ENCODE measurements around the gene ZNF391. TPM values are rescaled to one million over a fixed set of nuclear protein-coding genes. Genes with fewer than 3 reads are reported as not detected.

Gene ZNF391
- total and polyA plus RNA-seq, 3 donors from 2014 or later: 11.8 to 13.1 (median 12.5) TPM

DNA sequence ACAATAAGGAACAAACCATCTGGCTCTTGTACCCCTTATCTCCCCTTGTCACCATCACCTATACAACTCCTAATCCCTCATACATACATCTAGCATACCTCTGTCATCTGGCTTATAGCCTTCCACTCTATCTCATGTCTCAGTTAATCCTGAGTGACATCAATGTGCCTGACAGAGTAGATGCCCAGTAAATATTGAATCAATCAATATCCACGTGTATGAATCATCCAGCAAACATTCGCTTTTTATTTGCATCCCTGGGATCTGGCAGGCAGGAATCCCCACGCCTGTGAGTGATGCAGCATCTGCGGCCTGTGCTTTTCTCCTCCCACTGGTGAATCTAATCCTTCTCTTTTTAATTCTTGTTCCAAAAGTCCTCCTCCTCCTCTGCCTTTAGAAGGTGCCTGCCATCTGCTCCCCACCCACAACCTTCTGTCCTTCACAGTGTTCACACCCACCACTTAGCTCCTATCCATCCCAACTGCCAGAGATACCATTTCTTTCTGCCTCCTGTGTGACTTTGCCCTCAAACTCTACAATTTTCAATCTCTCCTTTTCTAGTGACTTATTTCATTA is 37.6 kb downstream of the ZNF391 start:
- WGBS, 2 donors: 63 to 83% methylated on average over 4 of the region's 4 CpGs
- Histone ChIP-seq H3K36me3 (ENCODE audit: low read depth, missing control alignments) (no peaks in the 10 kb centered on the region), H3K27ac (no peak overlapping the region), H3K9me3 (no peaks in the 10 kb centered on the region), H3K4me3 (no peak overlapping the region), H3K27me3 (no peaks in the 10 kb centered on the region), H3K4me1 (no peaks in the 10 kb centered on the region)
- intact Hi-C loops (cut with DNase I; ENCODE audit: low total_unique reads): no loop called here
- TF ChIP-seq POLR2A (IDR thresholded peaks at IDR 0.05): no peak
- TF ChIP-seq, protein P1, sequence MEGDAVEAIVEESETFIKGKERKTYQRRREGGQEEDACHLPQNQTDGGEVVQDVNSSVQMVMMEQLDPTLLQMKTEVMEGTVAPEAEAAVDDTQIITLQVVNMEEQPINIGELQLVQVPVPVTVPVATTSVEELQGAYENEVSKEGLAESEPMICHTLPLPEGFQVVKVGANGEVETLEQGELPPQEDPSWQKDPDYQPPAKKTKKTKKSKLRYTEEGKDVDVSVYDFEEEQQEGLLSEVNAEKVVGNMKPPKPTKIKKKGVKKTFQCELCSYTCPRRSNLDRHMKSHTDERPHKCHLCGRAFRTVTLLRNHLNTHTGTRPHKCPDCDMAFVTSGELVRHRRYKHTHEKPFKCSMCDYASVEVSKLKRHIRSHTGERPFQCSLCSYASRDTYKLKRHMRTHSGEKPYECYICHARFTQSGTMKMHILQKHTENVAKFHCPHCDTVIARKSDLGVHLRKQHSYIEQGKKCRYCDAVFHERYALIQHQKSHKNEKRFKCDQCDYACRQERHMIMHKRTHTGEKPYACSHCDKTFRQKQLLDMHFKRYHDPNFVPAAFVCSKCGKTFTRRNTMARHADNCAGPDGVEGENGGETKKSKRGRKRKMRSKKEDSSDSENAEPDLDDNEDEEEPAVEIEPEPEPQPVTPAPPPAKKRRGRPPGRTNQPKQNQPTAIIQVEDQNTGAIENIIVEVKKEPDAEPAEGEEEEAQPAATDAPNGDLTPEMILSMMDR (IDR thresholded peaks at IDR 0.05): no peak
- no peak for DNase-seq

DNA sequence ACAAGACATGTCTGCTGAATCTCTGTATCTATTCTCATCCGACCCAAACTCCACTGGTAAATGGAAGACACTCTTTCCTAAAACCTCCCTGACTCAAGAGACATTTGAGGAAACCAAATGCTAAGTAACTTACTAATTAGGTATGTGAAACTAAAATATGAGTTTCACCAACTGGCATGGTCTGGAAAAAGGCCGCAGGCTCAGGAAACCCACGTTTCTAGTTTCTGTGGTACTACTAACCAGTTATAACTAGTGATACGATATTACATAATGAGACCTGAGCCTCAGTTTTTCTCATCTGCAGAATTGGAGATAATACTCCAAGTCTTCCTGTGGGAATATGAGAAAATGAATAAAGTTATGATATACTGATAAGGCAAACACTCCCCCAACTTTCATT is 39.9 kb downstream of the ZNF391 start:
- intact Hi-C loops (cut with DNase I; ENCODE audit: low total_unique reads): no loop called here
- Histone ChIP-seq H3K27me3 (no peaks in the 10 kb centered on the region), H3K9me3 (no peaks in the 10 kb centered on the region), H3K4me3 (no peak overlapping the region), H3K4me1 (no peaks in the 10 kb centered on the region), H3K27ac (no peak overlapping the region), H3K36me3 (ENCODE audit: low read depth, missing control alignments) (no peaks in the 10 kb centered on the region)
- TF ChIP-seq POLR2A (IDR thresholded peaks at IDR 0.05): no peak
- TF ChIP-seq, protein P1 (IDR thresholded peaks at IDR 0.05): no peak
- 84% methylated on average over 4 of the region's 4 CpGs for WGBS, 2 donors
- DNase-seq: no peak

DNA sequence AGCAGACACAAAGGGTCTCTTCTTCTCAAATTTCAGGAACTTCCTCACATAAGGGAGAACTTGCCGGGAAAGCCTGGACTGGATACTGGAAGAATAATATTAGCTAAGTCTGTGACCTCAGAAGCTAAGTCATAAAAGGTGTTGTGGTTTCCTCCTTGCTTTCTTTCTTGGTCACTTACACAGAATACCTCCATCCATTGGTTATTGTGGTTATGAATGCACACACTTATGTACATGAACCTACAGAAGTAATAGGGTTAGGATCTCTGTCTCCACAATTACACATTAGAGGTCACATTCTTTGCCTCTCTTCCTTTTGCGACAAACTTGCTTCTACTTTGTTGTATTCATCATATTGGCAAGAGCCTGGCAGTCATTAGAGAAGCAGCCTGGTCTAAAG is 40.4 kb downstream of the ZNF391 start:
- no peaks in the 10 kb centered on the region for H3K9me3 ChIP-seq
- H3K4me3 ChIP-seq: no peak overlapping the region
- no peak overlapping the region for H3K27ac ChIP-seq
- no peaks in the 10 kb centered on the region for H3K4me1 ChIP-seq
- DNase-seq: no peak
- intact Hi-C loops (cut with DNase I; ENCODE audit: low total_unique reads): no loop called here
- H3K27me3 ChIP-seq: no peaks in the 10 kb centered on the region
- no peaks in the 10 kb centered on the region for H3K36me3 ChIP-seq (ENCODE audit: low read depth, missing control alignments)
- TF ChIP-seq, protein P1 (IDR thresholded peaks at IDR 0.05): no peak
- TF ChIP-seq POLR2A (IDR thresholded peaks at IDR 0.05): no peak
- WGBS, 2 donors: 91 to 93% methylated on average over 2 of the region's 2 CpGs

DNA sequence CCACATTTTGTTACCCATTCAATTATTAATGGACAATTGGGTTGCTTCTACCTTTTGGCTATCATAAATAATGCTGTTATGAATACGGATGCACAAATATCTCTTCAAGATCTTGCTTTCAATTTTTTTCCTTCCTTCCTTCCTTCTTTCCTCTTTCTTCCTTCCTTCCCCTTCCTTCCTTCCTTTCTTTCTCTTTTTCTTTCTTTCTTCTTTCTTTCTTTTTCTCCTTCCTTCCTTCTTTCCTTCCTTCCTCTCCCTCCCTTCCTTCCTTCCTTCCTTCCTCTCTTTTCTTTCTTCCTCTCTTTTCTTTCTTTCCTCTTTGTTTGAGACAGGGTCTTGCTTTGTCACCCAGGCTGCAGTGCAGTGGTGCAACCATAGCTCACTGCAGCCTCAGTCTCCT is 45.2 kb downstream of the ZNF391 start:
- Histone ChIP-seq H3K4me3 (no peak overlapping the region), H3K27me3 (no peaks in the 10 kb centered on the region), H3K36me3 (ENCODE audit: low read depth, missing control alignments) (no peaks in the 10 kb centered on the region), H3K9me3 (no peaks in the 10 kb centered on the region), H3K27ac (no peak overlapping the region), H3K4me1 (no peaks in the 10 kb centered on the region)
- WGBS, 2 donors: 82 to 84% methylated on average over 1 of the region's 1 CpG
- no peak for DNase-seq
- TF ChIP-seq POLR2A (IDR thresholded peaks at IDR 0.05): no peak
- TF ChIP-seq, protein P1 (IDR thresholded peaks at IDR 0.05): no peak
- intact Hi-C loops (cut with DNase I; ENCODE audit: low total_unique reads): no loop called here

DNA sequence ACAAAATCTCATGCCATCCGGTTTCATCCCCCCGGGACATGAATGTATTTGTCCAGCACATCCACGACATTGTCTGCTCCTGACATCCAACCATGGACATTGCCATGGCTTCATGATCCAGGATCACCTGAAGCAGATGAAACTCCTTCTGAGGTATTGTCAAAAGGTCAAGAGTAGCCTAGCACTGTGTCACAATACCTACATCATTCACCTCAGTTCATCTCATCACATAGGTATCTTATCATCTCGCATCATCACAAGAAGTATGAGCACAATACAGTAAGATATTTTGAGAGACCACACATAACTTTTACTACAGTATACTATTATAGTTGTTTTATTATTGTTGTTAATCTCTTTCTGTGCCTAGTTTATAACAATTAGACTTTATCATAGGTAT is 50.8 kb downstream of the ZNF391 start:
- no peaks in the 10 kb centered on the region for H3K36me3 ChIP-seq (ENCODE audit: low read depth, missing control alignments)
- 93 to 96% methylated on average over 4 of the region's 4 CpGs for WGBS, 2 donors
- H3K4me3 ChIP-seq: no peak overlapping the region
- TF ChIP-seq, protein P1 (IDR thresholded peaks at IDR 0.05): no peak
- TF ChIP-seq POLR2A (IDR thresholded peaks at IDR 0.05): no peak
- H3K4me1 ChIP-seq: no peaks in the 10 kb centered on the region
- H3K9me3 ChIP-seq: no peaks in the 10 kb centered on the region
- intact Hi-C loops (cut with DNase I; ENCODE audit: low total_unique reads): no loop called here
- no peaks in the 10 kb centered on the region for H3K27me3 ChIP-seq
- DNase-seq: no peak
- H3K27ac ChIP-seq: no peak overlapping the region
